PC-9 (cell line): ENCODE measurements around the gene PEX11A. TPM values are rescaled to one million over a fixed set of nuclear protein-coding genes. Genes with fewer than 3 reads are reported as not detected.

ENCODE experiments used
- BruUV-seq: library from RNA; stranded (reverse); fragments of 400-500 nt; replicated peaks from 2 replicates; lab custom pipeline; 2021; lab: Mats Ljungman, UMichigan
- CTCF ChIA-PET: fragments of 300-600 bp; sonication (Branson Sonifier 250); formaldehyde crosslinking; loops from one replicate; lab custom pipeline; 2022; ENCODE audit warnings: antibody characterized with exemption; lab: Charles Lee
- POLR2A ChIA-PET: fragments of 300-600 bp; sonication (Branson Sonifier 250); formaldehyde crosslinking; loops from one replicate; lab custom pipeline; 2022; ENCODE audit warnings: antibody characterized with exemption; ENCODE audit not compliant: unreplicated experiment; lab: Charles Lee
- DNase-seq, 2 experiments: peaks; one replicate each; pipeline versions ENCODE4 v3.0.0 to v3.0.0-alpha.2; 2015 to 2022; ENCODE audit warnings: mixed read lengths in 1 of 2
- H2AFZ ChIP-seq: fragments of 200-600 bp; sonication (generic); 2 replicates; pipeline ENCODE4 v1.8.1; 2017; ENCODE audit warnings: antibody characterized with exemption
- H3F3A ChIP-seq: fragments of 200-600 bp; sonication (generic); 2 replicates; pipeline ENCODE4 v1.8.1; 2017; ENCODE audit warnings: antibody characterized with exemption, mild to moderate bottlenecking, low read depth; ENCODE audit not compliant: insufficient read depth
- H3K27ac ChIP-seq: fragments of 200-600 bp; sonication (generic); 2 replicates; pipeline ENCODE4 v1.6.1; 2016; ENCODE audit warnings: mixed run types
- H3K27me3 ChIP-seq: fragments of 200-600 bp; sonication (generic); 2 replicates; pipeline ENCODE4 v1.6.1; 2016; ENCODE audit warnings: low read depth, mixed run types; ENCODE audit not compliant: insufficient read depth
- H3K36me3 ChIP-seq: fragments of 200-600 bp; sonication (generic); 2 replicates; pipeline ENCODE4 v1.6.1; 2016; ENCODE audit warnings: low read depth, mixed run types
- H3K4me1 ChIP-seq: fragments of 200-600 bp; sonication (generic); replicated peaks from 2 replicates; pipeline ENCODE4 v1.6.1; 2016; ENCODE audit warnings: mixed run types; ENCODE audit not compliant: insufficient read depth
- H3K4me2 ChIP-seq: fragments of 200-600 bp; sonication (generic); 2 replicates; pipeline ENCODE4 v1.6.1; 2017; ENCODE audit warnings: mixed run types
- H3K4me3 ChIP-seq: fragments of 200-600 bp; sonication (generic); 2 replicates; pipeline ENCODE4 v1.6.1; 2016; ENCODE audit warnings: mixed run types
- H3K79me2 ChIP-seq: fragments of 200-600 bp; sonication (generic); 2 replicates; pipeline ENCODE4 v1.6.1; 2017; ENCODE audit warnings: low read depth, mixed run types
- H3K9me2 ChIP-seq: fragments of 200-600 bp; sonication (generic); 2 replicates; pipeline ENCODE4 v1.8.1; 2017; ENCODE audit warnings: mild to moderate bottlenecking; ENCODE audit not compliant: insufficient read depth
- H3K9me3 ChIP-seq: fragments of 200-600 bp; sonication (generic); 2 replicates; pipeline ENCODE4 v1.8.1; 2016; ENCODE audit warnings: low read depth; ENCODE audit not compliant: insufficient read depth
- H4K20me1 ChIP-seq: fragments of 200-600 bp; sonication (generic); 2 replicates; pipeline ENCODE4 v1.8.1; 2017; ENCODE audit not compliant: insufficient read depth
- CTCF ChIP-seq: fragments of 200-600 bp; sonication (generic); conservative IDR thresholded peaks from 2 replicates; pipeline ENCODE4 v1.6.1; 2017; ENCODE audit warnings: mixed run types, antibody characterized with exemption, mild to moderate bottlenecking, moderate library complexity
- EZH2 ChIP-seq: fragments of 200-600 bp; sonication (generic); IDR thresholded peaks from 2 replicates; pipeline ENCODE4 v1.8.0; 2017; ENCODE audit warnings: antibody characterized with exemption, low read depth
- intact Hi-C: fragments of 100-400 bp; cut with micrococcal nuclease; formaldehyde crosslinking; loops from one replicate; pipeline ENCODE4 v1.10.0; 2022; ENCODE audit not compliant: unreplicated experiment
- total RNA-seq: library from RNA; stranded (reverse); gene quantifications from 2 replicates; pipeline ENCODE4 v1.2.3, GENCODE V29; 2021

The PEX11A gene
- total RNA-seq, 1 experiment from 2014 or later = 12.8 TPM

GRCh38 chr15:89686522-89686921 is 4.0 kb downstream of the PEX11A start:
- Histone ChIP-seq H2AFZ (no peak overlapping the region), H3K27ac (no peak overlapping the region), H4K20me1 (no peaks in the 10 kb centered on the region), H3K4me1 (peaks cover 27% of the 10 kb centered on the region), H3K4me3 (no peak overlapping the region), H3K27me3 (no peaks in the 10 kb centered on the region), H3K36me3 (peaks cover 23% of the 10 kb centered on the region; the same call in 1 of the 2 replicates), H3K4me2 (no peak overlapping the region), H3K9me3 (no peaks in the 10 kb centered on the region), H3K79me2 (peaks cover 20% of the 10 kb centered on the region), H3F3A (peaks cover 20% of the 10 kb centered on the region), H3K9me2 (no peaks in the 10 kb centered on the region)
- intact Hi-C loops = no loop called here
- TF ChIP-seq CTCF (no peak), EZH2 (no peak)
- DNase-seq = no peak
- CTCF ChIA-PET = no interaction called here
- POLR2A ChIA-PET = no interaction called here
- BruUV-seq = no TSS peak

GRCh38 chr15:89685995-89686394 is 4.6 kb downstream of the PEX11A start:
- no peak overlapping the region for H3K27ac ChIP-seq
- no TSS peak for BruUV-seq
- POLR2A ChIA-PET = no interaction called here
- no peak overlapping the region for H2AFZ ChIP-seq
- H3K4me1 ChIP-seq = peaks cover 27% of the 10 kb centered on the region
- H3K79me2 ChIP-seq = peaks cover 20% of the 10 kb centered on the region
- peaks cover 23% of the 10 kb centered on the region; the same call in 1 of the 2 replicates for H3K36me3 ChIP-seq
- H3K9me2 ChIP-seq = no peaks in the 10 kb centered on the region
- H3K9me3 ChIP-seq = no peaks in the 10 kb centered on the region
- no peak for DNase-seq
- intact Hi-C loops = no loop called here
- no peaks in the 10 kb centered on the region for H3K27me3 ChIP-seq
- CTCF ChIA-PET = no interaction called here
- TF ChIP-seq CTCF (no peak), EZH2 (no peak)
- H3K4me3 ChIP-seq = no peak overlapping the region
- H3F3A ChIP-seq = peaks cover 24% of the 10 kb centered on the region
- no peaks in the 10 kb centered on the region for H4K20me1 ChIP-seq
- no peak overlapping the region for H3K4me2 ChIP-seq

DNA sequence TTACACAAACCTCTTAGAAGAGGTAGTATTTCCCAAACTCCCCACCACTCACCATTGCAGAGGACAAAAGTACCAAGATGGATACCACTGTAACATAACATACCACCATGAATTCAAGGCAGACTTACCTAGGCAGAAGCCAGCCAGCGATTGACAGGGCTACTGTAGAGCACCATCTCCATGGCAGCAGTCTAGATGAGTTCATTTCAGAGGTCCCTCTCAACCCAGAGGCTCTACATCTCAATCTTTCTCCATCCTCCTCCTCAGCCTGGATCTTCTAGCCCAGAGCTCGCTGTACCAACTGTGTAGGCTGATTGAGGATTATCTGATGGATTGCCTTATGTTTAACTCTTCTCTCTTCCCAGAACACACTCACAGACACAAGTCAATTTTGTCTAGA is 9.4 kb downstream of the PEX11A start:
- Histone ChIP-seq H3K36me3 (peaks cover 21% of the 10 kb centered on the region; the same call in 1 of the 2 replicates), H3K9me3 (no peaks in the 10 kb centered on the region), H3F3A (peaks cover 15% of the 10 kb centered on the region), H2AFZ (no peak overlapping the region), H4K20me1 (no peaks in the 10 kb centered on the region), H3K27ac (peak overlapping the region; percentile 50; the same call in 1 of the 2 replicates), H3K9me2 (no peaks in the 10 kb centered on the region), H3K4me1 (peaks cover 26% of the 10 kb centered on the region), H3K27me3 (no peaks in the 10 kb centered on the region), H3K79me2 (no peaks in the 10 kb centered on the region), H3K4me2 (peak overlapping the region; percentile 49), H3K4me3 (no peak overlapping the region)
- no peak for TF ChIP-seq CTCF
- TF ChIP-seq EZH2 = no peak
- no TSS peak for BruUV-seq
- no peak for DNase-seq
- ChIA-PET POLR2A (interaction anchor here (1.0 kb wide), 1 partner anchor 18 kb away, joined by 7 read pairs; no protein-coding TSS in a partner anchor), CTCF (no interaction called here)
- intact Hi-C loops = no loop called here
